ENCODE data around the gene NR1H2.

NR1H2 gene

DNA sequence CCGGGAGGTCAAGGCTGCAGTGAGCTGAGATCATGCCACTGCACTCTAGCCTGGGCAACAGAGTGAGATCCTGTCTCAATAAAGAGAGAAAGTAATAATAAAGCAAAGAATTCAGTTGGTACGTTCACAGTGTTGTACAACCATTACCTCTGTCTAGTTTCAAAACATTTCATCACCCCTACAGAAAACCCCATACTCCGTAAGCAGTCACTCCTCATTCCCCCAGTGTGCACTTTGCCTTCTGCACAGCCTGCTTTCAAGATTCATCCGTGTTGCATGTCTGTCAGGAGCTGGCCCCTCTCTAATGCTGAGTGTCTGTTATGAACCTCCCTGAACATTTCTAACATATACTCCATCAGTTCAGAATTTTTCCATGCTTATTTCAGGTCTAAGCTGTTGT is 17.3 kb downstream of the NR1H2 start:
- TF ChIP-seq CTCF (IDR thresholded peaks at IDR 0.05; ENCODE audit: low read depth, low read length): no peak
- H3K36me3 ChIP-seq (replicated peaks; ENCODE audit: low read depth, low read length): peaks cover 45% of the 10 kb centered on the region

DNA sequence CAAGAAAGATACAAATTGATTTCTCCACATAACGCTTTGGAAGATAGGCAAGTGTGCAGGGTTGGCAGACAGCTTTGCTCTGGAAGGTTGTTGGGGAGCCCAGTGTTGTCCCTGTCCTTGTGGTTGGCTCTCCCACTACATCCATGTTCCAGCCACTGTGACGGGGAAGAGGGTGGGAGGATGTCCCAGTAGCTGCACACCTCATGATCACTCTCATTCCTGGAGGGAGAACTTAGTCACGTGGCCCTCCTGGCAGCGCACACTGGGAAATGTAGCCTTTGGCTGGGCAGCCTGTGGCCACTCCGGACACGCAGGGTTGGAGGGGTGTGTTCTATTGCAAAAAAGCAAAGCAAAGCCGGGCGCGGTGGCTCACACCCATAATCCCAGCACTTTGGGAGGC is 17.8 kb downstream of the NR1H2 start:
- Histone ChIP-seq H3K79me2 (ENCODE audit: low read length) (peaks cover 87% of the 10 kb centered on the region), H3K4me2 (ENCODE audit: low read length) (no peak overlapping the region), H3K36me3 (replicated peaks; ENCODE audit: low read depth, low read length) (peaks cover 45% of the 10 kb centered on the region), H3K27me3 (ENCODE audit: low read depth, low read length) (no peaks in the 10 kb centered on the region), H3K9me3 (ENCODE audit: insufficient read depth, low read length) (no peaks in the 10 kb centered on the region), H3K9ac (ENCODE audit: low read length) (no peak overlapping the region), H3K27ac (ENCODE audit: low read length) (no peak overlapping the region), H2AFZ (ENCODE audit: low read depth, low read length) (no peak overlapping the region), H4K20me1 (ENCODE audit: insufficient read depth, low read length) (peaks cover 17% of the 10 kb centered on the region), H3K4me3 (ENCODE audit: low read length) (no peak overlapping the region), H3K4me1 (ENCODE audit: low read length) (no peaks in the 10 kb centered on the region)
- TF ChIP-seq EZH2phosphoT487 (IDR thresholded peaks at IDR 0.05; ENCODE audit: low read depth) (no peak), CTCF (IDR thresholded peaks at IDR 0.05; ENCODE audit: low read depth, low read length) (no peak)

More for the DNA sequence above, 17.3 kb downstream of the NR1H2 start:
- Histone ChIP-seq H3K9ac (ENCODE audit: low read length) (no peak overlapping the region), H4K20me1 (ENCODE audit: insufficient read depth, low read length) (peaks cover 14% of the 10 kb centered on the region), H2AFZ (ENCODE audit: low read depth, low read length) (no peak overlapping the region), H3K79me2 (ENCODE audit: low read length) (peaks cover 87% of the 10 kb centered on the region), H3K9me3 (ENCODE audit: insufficient read depth, low read length) (no peaks in the 10 kb centered on the region), H3K27ac (ENCODE audit: low read length) (no peak overlapping the region), H3K27me3 (ENCODE audit: low read depth, low read length) (no peaks in the 10 kb centered on the region), H3K4me1 (ENCODE audit: low read length) (no peaks in the 10 kb centered on the region), H3K4me3 (ENCODE audit: low read length) (no peak overlapping the region), H3K4me2 (ENCODE audit: low read length) (no peak overlapping the region)

DNA sequence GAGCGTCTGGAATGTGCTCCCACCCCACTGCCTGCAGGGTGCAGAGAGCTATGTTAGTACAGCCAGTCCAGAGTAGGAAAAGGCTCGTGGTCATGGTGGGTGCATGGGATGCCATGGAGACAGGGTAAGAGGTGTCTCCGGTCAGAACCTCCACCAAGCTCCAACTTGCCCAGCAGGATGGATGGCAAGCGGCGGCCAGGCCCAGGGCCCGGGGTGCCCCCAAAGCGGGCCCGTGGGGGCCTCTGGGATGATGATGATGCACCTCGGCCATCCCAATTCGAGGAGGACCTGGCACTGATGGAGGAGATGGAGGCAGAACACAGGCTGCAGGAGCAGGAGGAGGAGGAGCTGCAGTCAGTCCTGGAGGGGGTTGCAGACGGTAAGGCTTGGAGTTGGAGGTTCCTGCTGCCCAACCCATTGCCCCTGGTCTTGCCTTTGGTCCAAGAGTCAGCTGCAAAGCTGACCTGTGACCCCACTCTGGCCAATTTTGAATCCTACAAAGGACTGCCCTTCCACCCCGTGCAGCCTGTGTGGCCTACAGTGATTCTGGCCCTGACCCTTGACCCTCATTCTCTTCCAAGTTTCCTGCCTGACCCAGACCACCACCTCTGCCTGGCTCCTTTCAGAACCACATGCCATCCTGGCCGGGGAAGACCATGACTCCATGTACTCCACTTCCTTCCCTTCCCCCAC is 22.6 kb downstream of the NR1H2 start:
- Histone ChIP-seq H3K9ac (ENCODE audit: low read length) (no peak overlapping the region), H4K20me1 (ENCODE audit: insufficient read depth, low read length) (peaks cover 10% of the 10 kb centered on the region), H3K27me3 (ENCODE audit: low read depth, low read length) (no peaks in the 10 kb centered on the region), H3K9me3 (ENCODE audit: insufficient read depth, low read length) (no peaks in the 10 kb centered on the region), H3K36me3 (replicated peaks; ENCODE audit: low read depth, low read length) (peaks cover 47% of the 10 kb centered on the region), H3K79me2 (ENCODE audit: low read length) (peaks cover 60% of the 10 kb centered on the region), H3K4me1 (ENCODE audit: low read length) (no peaks in the 10 kb centered on the region), H2AFZ (ENCODE audit: low read depth, low read length) (no peak overlapping the region), H3K4me3 (ENCODE audit: low read length) (no peak overlapping the region), H3K27ac (ENCODE audit: low read length) (no peak overlapping the region), H3K4me2 (ENCODE audit: low read length) (no peak overlapping the region)
- TF ChIP-seq CTCF (IDR thresholded peaks at IDR 0.05; ENCODE audit: low read depth, low read length) (no peak), EZH2phosphoT487 (IDR thresholded peaks at IDR 0.05; ENCODE audit: low read depth) (no peak)

DNA sequence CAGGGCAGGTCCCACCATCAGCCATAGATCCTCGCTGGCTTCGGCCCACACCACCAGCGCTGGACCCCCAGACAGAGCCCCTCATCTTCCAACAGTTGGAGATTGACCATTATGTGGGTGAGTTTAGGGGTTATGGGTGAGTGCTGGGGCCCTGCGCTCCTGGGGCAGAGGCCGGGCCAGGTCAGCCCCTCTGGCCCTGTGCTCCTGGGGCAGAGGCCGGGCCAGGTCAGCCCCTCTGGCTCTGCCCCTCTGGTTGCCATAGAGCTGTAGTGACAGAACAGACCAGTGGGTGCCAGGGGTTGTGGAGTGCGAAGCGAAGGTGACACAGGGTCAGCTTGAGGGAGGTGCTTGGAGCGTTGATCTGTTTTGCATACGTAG is 23.1 kb downstream of the NR1H2 start:
- no peak overlapping the region for H3K9ac ChIP-seq (ENCODE audit: low read length)
- no peak overlapping the region for H3K27ac ChIP-seq (ENCODE audit: low read length)
- no peak overlapping the region for H3K4me3 ChIP-seq (ENCODE audit: low read length)
- H3K27me3 ChIP-seq (ENCODE audit: low read depth, low read length): no peaks in the 10 kb centered on the region
- H3K4me1 ChIP-seq (ENCODE audit: low read length): no peaks in the 10 kb centered on the region
- no peak overlapping the region for H3K4me2 ChIP-seq (ENCODE audit: low read length)
- H4K20me1 ChIP-seq (ENCODE audit: insufficient read depth, low read length): peaks cover 10% of the 10 kb centered on the region; the same call in 1 of the 2 replicates
- TF ChIP-seq EZH2phosphoT487 (IDR thresholded peaks at IDR 0.05; ENCODE audit: low read depth) (no peak), CTCF (IDR thresholded peaks at IDR 0.05; ENCODE audit: low read depth, low read length) (no peak)
- peaks cover 46% of the 10 kb centered on the region for H3K36me3 ChIP-seq (replicated peaks; ENCODE audit: low read depth, low read length)
- H2AFZ ChIP-seq (ENCODE audit: low read depth, low read length): no peak overlapping the region
- no peaks in the 10 kb centered on the region for H3K9me3 ChIP-seq (ENCODE audit: insufficient read depth, low read length)
- peaks cover 55% of the 10 kb centered on the region for H3K79me2 ChIP-seq (ENCODE audit: low read length)
